Globus pallidus (tissue), 1 donor: ENCODE data around the gene SYT13.
A peak's percentile ranks its signal among the peaks of the same experiment; 100 is the strongest.

ENCODE experiments used
- DNase-seq: peaks from one replicate; pipeline ENCODE4 v3.0.0-alpha.2; 2015; ENCODE audit warnings: low spot score

SYT13 gene

DNA sequence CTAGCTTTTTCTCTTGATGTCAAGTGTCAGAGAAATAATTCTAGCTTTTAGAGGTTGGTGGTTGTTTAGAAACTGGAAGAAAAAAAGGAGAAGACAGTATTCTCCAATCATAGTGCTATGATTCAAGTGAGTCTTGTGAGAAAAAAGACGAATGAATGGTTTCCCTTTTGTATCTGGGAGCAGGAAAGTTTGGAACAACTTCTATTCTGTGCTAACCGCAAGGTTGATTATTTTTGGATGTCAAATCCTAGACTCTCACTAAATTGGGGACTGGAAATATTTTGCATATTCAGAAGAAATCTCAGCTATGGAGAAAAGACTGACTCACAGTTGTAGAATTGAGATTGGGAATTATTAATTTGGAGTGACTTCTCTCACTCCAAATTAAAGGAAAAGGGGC, 69.2 kb downstream of the SYT13 start:
- DNase-seq = no peak

DNA sequence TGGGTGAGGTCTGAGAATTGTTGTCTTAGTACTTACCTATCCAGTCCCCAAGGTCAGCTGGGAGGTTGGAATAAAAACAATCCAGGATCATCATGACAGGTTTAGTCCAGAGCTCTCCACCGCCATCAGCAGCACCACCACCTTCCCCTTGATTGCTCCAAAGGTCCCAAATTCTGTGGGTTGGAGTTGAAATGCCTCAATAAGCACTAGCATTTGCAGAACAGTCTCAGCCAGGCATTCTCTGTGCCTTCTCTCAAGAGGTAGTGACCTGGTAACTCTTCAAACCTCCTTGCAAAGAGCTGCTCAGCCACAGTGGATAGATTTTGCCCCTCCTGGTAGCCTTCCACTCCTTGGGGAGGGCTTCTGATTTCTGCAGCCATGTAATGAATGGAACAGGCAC, 70.1 kb downstream of the SYT13 start:
- DNase-seq = no peak

DNA sequence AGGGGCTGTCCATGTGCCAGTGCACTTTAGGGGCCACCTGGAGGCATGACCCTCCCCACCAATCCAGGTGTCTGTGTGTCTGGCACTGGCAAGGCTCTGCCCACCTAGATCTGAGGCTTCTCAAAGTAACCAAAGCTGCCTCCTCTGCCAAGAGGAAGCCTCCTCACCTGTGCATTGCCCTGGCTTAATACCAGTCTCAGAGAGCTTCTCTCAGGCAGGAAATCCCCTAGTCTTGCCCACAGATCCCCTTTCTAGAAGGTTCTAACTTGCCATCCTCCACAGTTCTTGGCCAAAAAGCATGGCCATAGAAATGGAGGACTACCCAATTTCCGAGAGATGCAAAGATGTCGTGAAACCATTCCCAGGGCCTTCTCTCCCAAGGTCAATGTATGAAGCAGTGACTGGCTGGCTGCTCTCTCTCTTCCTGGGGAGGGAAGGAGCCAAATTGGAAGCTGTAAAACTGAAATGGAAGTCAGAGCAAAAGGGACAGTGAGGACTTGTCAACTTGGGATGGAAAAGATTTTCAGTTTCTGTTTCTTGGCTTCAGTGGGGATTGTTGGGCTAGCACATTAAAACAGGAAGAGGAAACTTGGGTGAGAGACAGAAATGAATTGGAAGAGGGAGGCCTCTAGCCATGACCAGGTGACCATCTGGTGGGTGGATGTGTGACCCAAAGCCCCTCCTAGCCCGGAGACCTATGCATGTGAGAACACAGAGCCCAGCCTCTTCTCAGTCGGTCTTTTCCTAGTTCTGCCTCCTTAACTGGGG, 70.9 kb downstream of the SYT13 start:
- DNase-seq = no peak

DNA sequence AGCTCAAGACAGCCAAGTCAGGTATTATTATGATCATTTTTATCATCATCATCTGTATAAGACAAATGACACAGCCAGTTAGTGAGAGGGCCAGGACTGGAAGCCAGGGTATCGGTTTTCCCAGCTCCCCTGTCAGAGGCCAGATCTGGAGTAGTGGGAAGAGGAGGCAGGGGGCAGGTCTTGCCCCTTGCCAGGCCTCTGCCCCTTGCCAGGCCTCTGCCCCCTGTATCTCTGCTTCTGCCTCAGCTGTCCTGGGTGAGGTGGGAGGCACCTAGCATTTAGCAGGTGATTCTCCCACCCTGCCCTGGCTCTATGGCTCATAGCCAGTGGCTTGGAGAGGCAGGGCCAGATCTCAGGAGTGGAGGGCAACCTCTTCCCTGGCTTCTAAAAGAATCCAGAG, 72.4 kb downstream of the SYT13 start:
- DNase-seq = no peak

DNA sequence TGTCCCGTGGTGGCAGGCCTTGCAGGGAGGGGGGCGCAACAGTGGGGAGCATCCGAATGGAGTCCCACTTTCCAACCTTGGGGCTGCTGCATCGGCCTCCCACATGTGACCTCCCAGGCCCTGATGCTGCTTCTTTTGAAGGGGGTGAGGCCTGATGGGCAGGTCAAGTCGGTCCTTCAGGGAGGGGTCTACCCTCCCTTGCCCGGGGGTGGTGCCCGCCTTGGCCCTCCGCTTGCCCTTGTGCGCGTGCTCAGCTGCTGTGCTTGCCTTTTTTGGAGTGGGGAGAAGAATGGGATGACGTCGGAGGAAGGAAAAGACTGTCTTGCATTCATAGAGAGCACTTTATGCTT, 72.8 kb downstream of the SYT13 start:
- no peak for DNase-seq

DNA sequence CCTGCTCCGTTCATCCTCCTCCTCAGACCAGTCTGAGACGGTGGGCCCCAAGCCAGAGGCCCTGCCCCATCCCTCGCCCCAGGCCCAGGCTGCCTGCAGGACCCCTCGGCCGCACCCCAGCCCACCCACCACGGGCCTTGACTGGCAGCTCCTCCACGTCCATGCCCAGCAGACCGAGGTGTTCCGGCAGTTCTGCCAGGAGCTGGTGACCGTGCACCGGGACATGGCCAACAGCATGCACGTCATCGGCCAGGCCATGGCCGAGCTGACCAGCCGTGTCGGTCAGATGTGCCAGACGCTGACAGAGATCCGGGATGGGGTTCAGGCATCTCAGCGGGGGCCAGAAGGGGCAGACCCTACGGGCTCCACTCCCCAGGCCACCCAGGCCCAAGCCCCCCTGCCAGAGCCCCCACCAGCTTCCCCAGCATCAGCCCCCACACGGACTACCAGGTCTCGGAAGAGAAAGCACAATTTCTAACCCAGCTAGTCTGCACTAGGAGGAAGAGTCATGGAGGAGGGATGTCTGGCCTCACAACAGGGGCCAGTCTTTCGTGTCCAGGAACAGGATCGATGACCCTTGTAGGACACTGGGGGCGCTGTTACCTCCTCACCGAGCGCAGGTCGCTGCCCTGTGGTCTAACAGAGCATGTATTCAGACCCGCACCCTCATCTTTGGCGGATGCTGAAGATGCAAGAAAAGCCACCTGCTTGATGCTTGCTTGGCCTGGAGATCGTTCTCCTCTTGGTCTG, 73.4 kb downstream of the SYT13 start:
- no peak for DNase-seq

DNA sequence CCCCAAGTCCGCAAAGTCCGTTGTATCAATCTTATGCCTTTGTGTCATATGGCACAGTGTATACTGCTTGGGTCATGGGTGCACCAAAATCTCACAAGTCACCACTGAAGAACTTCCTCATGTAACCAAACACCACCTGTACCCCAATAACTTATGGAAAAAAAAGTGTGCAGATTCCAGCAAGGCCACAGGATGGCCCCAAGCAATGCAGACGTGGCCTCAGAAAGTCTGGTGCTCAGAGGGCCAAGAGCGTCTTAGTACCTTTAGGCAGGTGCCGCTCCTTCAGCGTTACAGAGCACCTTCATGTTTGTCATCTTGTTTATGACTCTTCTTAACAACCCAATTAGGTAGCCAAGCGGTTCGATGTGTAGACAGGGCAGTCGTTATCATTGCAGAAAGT, 74.4 kb downstream of the SYT13 start:
- no peak for DNase-seq

DNA sequence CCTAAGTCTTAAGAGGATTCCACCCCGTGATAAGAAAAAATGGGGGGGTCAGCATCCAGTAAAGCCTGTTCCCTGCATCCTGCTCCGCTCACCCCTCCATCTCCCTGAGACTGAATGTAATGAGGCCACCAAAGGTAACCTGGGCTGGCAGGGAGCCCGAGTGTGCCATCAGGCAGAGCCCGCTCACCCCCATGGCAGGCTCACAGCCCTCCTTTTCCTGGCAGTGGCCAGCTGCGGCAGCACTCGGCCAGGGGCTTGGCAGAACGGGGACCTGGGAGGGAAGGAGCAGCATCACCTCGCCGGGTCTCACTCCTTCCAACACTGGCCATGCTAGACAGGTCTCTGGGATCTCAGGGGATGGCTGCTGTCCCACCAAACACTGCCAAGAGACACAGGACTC, 75.3 kb downstream of the SYT13 start:
- no peak for DNase-seq

DNA sequence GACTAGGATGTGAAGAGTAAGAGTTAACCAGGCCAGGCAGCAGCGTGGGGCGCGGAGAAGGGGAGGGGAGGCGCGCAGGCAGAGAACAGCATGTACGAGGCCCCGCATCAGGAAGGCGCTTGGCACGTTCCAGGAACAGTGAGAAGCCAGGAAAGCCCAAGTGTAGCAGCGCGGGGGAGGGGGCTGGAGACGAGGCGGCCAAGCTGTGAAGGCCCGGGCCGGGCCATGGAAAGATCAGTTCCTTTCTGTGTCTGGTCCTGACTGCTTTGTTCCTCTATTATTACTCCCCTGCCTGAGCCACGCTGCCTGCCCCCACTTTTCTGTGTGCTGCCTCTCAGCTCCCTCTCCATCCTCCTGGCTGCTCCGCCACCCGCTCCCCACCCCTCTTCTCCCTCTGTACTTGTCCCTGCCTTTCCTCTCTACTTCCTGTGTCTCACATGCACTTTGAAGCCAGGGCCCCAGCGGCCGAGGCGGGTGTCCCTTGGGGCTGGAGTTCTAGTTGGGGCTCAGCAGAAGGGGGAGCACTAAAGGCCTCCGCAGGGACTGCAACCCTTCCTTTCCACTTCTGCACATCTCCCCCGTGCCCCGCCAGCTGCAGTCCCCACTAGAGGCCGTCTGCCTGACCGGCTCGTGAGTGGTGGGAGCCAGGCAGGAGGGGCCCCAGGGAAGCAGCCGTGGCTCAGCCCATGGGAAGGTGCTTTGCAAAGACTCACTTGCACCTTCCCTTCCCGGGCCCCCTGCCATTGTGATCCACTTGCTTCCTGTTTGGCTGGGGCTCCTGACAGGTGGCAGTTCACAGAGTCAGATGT, 76.0 kb downstream of the SYT13 start:
- peak; percentile 32 for DNase-seq

DNA sequence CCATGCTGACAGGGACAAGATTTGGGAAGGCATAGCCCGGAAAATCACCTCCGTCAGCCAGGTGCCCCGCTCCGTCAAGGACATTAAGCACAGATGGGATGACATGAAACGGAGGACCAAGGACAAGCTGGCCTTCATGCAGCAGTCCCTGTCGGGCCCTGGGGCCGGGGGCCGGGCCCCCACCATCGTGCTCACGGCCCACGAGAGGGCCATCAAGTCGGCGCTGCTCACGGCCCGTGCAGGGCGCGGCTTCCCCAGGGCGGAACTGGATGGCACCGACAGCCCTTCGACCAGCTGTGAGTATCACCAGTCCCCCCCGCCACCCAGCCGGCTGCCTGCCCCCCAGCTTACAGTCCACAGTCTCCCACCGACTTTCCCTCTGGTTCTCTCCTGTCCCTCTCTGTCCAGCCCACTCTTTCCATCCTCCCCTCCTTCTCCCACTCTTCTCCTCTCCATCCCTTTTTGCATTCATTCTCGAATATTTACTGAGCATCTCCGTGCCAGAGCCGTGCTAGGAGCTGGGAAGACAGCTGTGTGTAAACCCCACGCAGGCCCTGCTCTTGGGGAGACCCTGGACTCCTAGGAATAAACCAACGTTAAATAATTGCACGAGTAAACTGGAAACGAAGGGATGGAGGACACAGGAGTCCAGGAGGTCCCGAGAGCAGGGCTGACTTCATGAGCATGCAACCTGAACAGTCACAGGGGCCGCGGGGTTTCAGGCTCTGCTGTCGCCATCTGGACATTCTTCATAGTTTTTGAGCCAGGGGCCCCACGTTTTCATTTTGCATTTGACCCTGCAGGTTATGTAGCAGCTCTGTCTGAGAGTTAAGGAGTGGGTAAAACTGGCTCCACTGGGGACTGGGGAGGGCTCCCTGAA, 76.9 kb downstream of the SYT13 start:
- DNase-seq = no peak

DNA sequence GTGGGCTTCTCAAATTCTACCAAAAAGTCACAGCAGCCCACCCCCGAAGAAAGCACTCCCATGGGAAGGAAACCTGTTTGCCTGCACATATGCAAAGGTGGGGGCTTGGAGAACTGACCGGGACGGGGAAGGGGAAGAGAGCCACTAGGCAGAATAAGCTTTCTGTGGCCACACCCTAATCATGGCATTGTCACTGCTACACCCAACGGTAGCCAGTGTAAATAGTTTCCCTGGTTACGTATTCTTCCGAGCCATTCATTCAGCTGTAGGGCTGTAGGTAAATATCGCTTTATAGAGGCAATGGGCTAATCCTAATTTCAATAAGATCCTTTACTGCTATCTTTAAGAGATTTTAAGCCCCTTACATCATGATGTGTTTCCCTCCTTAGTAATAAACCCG, 78.0 kb downstream of the SYT13 start:
- DNase-seq = no peak

DNA sequence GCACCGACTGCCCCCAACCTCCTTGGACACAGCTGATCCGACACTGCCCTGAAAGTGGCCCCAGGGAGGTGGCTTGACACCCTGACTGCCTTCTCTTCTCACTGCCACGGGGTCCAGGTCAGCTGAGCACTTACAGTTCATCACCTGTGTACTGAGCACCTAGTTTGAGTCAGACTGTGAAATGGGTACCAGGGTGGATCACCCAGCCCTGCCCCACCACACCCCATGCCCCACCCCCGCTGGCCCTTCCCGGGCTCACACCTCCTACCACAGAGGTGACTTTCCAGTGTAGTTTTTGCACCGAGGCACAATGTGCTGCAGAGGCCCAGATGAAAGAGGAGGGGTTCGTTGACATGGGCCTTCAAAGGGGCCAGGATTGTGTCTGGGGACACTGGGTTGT, 80.2 kb downstream of the SYT13 start:
- DNase-seq = no peak

DNA sequence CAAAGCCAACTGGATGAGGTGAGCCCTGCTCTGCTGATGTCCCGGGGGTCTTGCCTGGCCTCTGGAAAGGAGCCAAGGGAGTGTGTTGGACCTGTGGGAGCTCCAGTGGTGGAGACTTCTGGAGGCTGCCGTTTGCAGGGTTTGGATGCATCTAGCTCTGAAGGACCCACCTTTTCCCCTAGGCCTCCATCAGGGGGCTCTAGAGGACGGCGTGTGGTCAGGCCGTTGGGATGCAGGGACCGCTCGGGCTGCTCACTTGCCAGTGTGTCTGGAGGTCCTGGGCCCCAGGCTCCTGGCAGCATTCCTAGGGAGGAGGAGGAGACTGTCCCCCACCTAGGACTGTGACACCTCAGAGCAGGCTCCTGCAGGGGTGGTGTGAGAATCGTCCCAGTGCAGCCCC, 81.4 kb downstream of the SYT13 start:
- no peak for DNase-seq

DNA sequence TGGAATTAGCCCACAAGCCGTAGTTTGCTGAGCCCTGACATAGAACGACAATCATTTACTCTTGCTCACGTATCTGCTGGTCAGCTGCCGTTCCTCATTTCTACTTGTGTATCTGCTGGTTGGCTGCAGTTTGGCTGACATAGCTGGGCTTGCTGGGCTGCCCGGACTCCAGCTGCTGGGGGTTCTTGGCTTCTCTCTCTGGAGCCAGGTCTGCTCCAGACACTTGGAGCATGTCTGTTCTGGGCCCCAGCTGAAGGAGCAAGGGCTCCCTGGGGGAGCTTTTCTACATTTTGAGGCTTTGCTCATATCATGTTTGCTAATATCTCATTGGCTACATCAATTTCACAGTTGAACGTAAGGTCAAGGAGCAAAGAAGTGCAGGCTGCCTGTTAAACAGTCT, 92.4 kb downstream of the SYT13 start:
- no peak for DNase-seq
